Right lobe of liver (tissue), 6 donors: ENCODE data around the gene TCP10L. TPM values are rescaled to one million over a fixed set of nuclear protein-coding genes. Genes with fewer than 3 reads are reported as not detected.
"Not testable (repeated sequence)": the region's sequence is repeated elsewhere in the genome, so short reads cannot be mapped to it uniquely, and the experiment has no call there.

Experiments used
- ATAC-seq, 4 donors: fragments of 200-7000 bp; cut with Tn5 transposase; one replicate each; pipeline ENCODE4 v1.9.1; 2020; ENCODE audit warnings: mild to moderate bottlenecking in 4 of 4, moderate library complexity in 4 of 4
- DNase-seq, 3 donors: peaks; one replicate each; pipeline ENCODE4 v3.0.0-alpha.2; 2020
- H3K27ac ChIP-seq, 3 donors: fragments of 200-600 bp; one replicate each; pipeline ENCODE4 v1.8.0; 2022
- H3K27me3 ChIP-seq, 2 donors: fragments of 200-600 bp; one replicate each; pipeline ENCODE4 v1.8.0; 2022
- H3K36me3 ChIP-seq, 4 donors: fragments of 200-600 bp; sonication (generic) in 1 of 4; one replicate each; pipeline versions ENCODE4 v1.5.1 to v1.8.0; 2017 to 2022; ENCODE audit warnings: control low read depth in 1 of 4
- H3K4me1 ChIP-seq, 4 donors: fragments of 200-600 bp; sonication (generic) in 1 of 4; one replicate each; pipeline versions ENCODE4 v1.5.1 to v1.8.0; 2017 to 2022; ENCODE audit warnings: control low read depth in 1 of 4
- H3K4me3 ChIP-seq, 3 donors: fragments of 200-600 bp; one replicate each; pipeline ENCODE4 v1.8.0; 2022
- H3K9me3 ChIP-seq, 4 donors: fragments of 200-600 bp; sonication (generic) in 1 of 4; one replicate each; pipeline versions ENCODE4 v1.5.1 to v1.8.0; 2017 to 2022; ENCODE audit warnings: control low read depth in 1 of 4
- POLR2A ChIP-seq: fragments of 450-650 bp; IDR thresholded peaks from one replicate; pipeline ENCODE4 v1.6.1; 2017; ENCODE audit warnings: antibody characterized with exemption, mild to moderate bottlenecking
- WGBS: methylation state at CpG from one replicate; pipeline ENCODE4 v1.1.6; 2018; ENCODE audit warnings: low coverage, low lambda C conversion rate; ENCODE audit not compliant: insufficient coverage; ENCODE audit errors: missing lambda C conversion rate; 5-methylcytosine and 5-hydroxymethylcytosine counted together
- intact Hi-C, 2 donors: fragments of 100-400 bp; cut with DNase I; formaldehyde crosslinking; loops; one replicate each; pipeline versions ENCODE4 v1.11.2 to v1.14.1; 2022
- total RNA-seq, 6 experiments: library from RNA; depleted of rRNA in 2 of 6; stranded (reverse); fragments of >200 nt in 2 of 6; fragmentation: NEBNext Ultra II Directional in 3 of 6; extraction: Animal tissue kit (Norgen Biotek cat#: 25700) in 3 of 6; gene quantifications; one replicate each; pipeline versions ENCODE4 v1.1.0 to v1.2.4, GENCODE V29; 2016 to 2023
- TF ChIP-seq, protein P1 (sequence below), 4 donors: fragments of 200-600 bp in 3 of 4; fragments of 450-650 bp in 1 of 4; IDR thresholded peaks; one replicate each; pipeline versions ENCODE4 v1.5.1 to v1.8.0; 2016 to 2022; ENCODE audit warnings: antibody characterized with exemption in 4 of 4, mild to moderate bottlenecking in 2 of 4
- donor health status: DM: no; HTN: yes; CAD: no.
- donor health status: DM: no; HTN: no; CAD: no.
- donor health status: DM: no; HTN: no; CAD: no.
- donor health status: DM: no; HTN: yes; CAD: no.
- donor health status: DM: no; HTN: yes; CAD: no.

Gene TCP10L
- total RNA-seq, 6 experiments from 2014 or later, result 1.5 to 7.1 (median 3.8) TPM

DNA sequence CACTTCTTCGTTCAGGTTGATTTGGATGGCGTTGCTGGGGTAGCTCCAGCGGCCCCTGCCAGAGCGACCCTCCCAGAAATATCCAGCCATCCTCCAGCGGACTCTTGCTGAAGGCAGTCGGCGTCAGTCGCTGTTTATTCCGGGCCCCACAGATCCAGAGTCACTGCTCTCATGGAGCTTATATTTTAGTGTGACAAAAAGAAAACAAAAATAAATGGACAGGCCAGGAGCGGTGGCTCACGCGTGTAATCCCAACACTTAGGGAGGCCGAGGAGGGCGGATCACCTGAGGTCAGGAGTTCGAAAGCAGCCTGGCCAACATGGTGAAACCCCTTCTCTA, 27.6 kb upstream of the TCP10L start:
- H3K36me3 ChIP-seq, result peaks cover 0 to 11% (median 2%) of the 10 kb centered on the region in 4 donors
- ATAC-seq, result peak; percentile 23 to 36 (median 29)
- DNase-seq, result no peak
- no peak for TF ChIP-seq POLR2A
- TF ChIP-seq, protein P1, sequence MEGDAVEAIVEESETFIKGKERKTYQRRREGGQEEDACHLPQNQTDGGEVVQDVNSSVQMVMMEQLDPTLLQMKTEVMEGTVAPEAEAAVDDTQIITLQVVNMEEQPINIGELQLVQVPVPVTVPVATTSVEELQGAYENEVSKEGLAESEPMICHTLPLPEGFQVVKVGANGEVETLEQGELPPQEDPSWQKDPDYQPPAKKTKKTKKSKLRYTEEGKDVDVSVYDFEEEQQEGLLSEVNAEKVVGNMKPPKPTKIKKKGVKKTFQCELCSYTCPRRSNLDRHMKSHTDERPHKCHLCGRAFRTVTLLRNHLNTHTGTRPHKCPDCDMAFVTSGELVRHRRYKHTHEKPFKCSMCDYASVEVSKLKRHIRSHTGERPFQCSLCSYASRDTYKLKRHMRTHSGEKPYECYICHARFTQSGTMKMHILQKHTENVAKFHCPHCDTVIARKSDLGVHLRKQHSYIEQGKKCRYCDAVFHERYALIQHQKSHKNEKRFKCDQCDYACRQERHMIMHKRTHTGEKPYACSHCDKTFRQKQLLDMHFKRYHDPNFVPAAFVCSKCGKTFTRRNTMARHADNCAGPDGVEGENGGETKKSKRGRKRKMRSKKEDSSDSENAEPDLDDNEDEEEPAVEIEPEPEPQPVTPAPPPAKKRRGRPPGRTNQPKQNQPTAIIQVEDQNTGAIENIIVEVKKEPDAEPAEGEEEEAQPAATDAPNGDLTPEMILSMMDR (IDR thresholded peaks at IDR 0.05), result no peak
- peaks cover 0 to 5% (median 3%) of the 10 kb centered on the region in 4 donors for H3K4me1 ChIP-seq
- H3K4me3 ChIP-seq, result peak overlapping the region; percentile 89 to 94 (median 90)
- peak overlapping the region; percentile 72 to 76 (median 74) for H3K27ac ChIP-seq
- 1% methylated on average over 14 of the region's 15 CpGs for WGBS
- intact Hi-C loops, result no loop called here
- H3K27me3 ChIP-seq, result no peaks in the 10 kb centered on the region
- H3K9me3 ChIP-seq, result no peaks in the 10 kb centered on the region

DNA sequence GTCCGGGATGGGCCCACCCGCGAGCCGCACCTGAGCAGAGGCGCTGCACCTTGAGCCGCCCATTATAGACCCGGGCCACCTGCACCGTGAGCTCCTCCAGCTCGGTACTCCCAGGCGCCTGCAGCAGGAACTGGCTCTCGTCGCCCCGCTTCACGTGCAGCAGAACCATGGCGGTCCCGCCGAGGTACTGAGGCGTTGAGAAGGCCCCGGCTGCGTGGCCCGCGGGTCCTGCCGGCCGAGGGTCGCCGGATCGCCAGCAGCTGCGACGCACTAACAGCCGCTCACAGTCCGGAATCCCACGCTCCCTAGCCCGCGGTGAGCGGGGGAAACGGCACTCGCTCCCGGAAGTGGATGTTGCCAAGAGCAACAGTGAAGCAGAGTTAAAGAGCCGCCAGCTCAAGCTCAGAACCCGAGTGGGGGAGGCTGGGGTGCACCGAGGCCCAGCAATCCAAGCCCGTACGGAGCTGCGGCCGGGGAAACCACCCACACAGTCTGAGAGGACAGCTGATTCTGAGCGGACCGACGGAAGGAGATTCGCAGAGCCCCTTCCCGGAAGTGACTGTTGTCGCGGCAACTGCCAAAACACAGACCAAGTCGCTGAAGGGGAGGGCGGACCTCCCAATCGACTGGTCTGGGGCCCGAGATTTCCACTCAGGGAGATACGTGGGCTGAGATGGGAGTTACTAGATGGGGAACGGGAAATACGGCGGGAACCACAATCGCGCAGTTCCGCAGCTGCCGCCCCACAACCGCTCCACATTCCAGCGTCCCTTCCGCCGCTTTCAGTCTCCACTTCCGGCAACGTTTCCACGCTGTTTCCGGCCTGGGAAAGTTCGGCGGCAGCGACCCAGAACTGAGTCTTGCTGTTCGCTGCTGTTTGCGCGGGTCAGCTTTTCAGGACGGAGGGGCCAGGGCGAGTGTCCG, 27.0 kb upstream of the TCP10L start, which contains the start of gene CFAP298:
TSS of gene CFAP298 (minus strand) at position 303 of the 924 bp plus-strand sequence. CDS start at position 169, 134 bp downstream.
- ATAC-seq, result peak; percentile 92 to 97 (median 96)

DNA sequence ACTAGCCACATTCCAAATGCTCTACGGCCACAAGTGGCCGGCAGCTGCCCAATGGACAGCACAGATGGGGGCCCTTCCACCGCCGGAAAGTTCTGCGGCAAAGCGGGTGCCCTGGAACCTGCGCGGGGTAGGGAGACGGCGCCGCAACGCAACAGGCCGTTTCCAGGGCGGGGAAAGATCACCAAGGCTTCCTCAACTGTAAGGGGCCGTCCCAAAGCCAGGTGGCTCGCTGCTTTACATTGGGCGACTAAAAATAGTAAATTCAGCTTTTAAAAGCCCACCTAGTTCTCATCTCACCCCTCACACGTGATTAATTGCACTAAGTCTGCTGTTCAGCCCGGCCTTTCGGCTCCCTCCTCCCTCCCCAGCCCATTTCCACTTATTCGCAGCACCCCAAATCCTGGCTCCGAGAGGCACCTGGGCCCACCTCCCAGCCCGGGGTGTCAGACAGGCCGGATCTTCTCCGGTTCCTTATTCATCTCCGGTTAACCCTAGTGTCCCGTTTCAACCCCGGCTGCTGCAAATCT, 26.2 kb upstream of the TCP10L start:
- Histone ChIP-seq H3K4me1 (peaks cover 0 to 5% (median 3%) of the 10 kb centered on the region in 4 donors), H3K27ac (peak overlapping the region; percentile 72 to 76 (median 74)), H3K4me3 (peak overlapping the region; percentile 89 to 94 (median 90)), H3K36me3 (peaks cover 0 to 24% (median 4%) of the 10 kb centered on the region in 4 donors), H3K9me3 (no peaks in the 10 kb centered on the region), H3K27me3 (no peaks in the 10 kb centered on the region)
- ATAC-seq (peak; percentile 13 to 35 (median 18)), DNase-seq (peak in 1 of 3 donors; percentile 36)
- intact Hi-C loops, result no loop called here
- TF ChIP-seq POLR2A, result no peak
- TF ChIP-seq, protein P1 (IDR thresholded peaks at IDR 0.05), result no peak
- WGBS, result 0% methylated on average over 20 of the region's 28 CpGs

More for the DNA sequence above, 27.0 kb upstream of the TCP10L start, which contains the start of gene CFAP298:
- Histone ChIP-seq H3K4me3 (peak within 1 kb of the TSS; percentile 89 to 94 (median 90)), H3K36me3 (peaks cover 0 to 18% (median 2%) of the 10 kb centered on the region in 4 donors), H3K9me3 (no peaks in the 10 kb centered on the region), H3K27me3 (no peaks in the 10 kb centered on the region), H3K4me1 (peaks cover 0 to 5% (median 3%) of the 10 kb centered on the region in 4 donors), H3K27ac (peak within 1 kb of the TSS; percentile 72 to 76 (median 74))
- intact Hi-C loops, result no loop called here
- TF ChIP-seq POLR2A, result no peak
- TF ChIP-seq, protein P1 (IDR thresholded peaks at IDR 0.05), result no peak
- WGBS, result 2% methylated on average over 26 of the region's 81 CpGs
- DNase-seq, result peak; percentile 88 to 92 (median 91)

DNA sequence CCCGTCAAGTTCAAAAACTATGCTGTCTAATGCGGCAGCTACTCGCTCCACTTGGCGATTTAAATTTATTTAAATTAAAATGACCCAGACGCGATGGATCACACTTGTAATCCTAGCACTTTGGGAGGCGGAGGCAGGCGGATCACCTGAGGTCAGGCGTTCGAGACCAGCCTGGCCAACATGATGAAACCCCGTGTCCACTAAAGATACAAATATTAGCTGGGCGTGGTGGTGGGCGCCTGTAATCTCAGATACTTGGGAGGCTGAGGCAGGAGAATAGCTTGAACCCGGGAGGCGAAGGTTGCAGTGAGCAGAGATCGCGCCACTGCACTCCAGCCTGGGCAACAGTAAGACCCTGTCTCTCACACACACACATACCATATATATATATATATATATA, 25.6 kb upstream of the TCP10L start:
- H3K27ac ChIP-seq, H3K27me3 ChIP-seq, DNase-seq, H3K4me1 ChIP-seq, intact Hi-C loops, ATAC-seq, H3K9me3 ChIP-seq: not testable (repeated sequence)
- 75% methylated on average over 14 of the region's 17 CpGs for WGBS
- H3K36me3 ChIP-seq, result peaks cover 0 to 30% (median 4%) of the 10 kb centered on the region in 4 donors
- peak overlapping the region; percentile 89 to 94 (median 90) for H3K4me3 ChIP-seq

DNA sequence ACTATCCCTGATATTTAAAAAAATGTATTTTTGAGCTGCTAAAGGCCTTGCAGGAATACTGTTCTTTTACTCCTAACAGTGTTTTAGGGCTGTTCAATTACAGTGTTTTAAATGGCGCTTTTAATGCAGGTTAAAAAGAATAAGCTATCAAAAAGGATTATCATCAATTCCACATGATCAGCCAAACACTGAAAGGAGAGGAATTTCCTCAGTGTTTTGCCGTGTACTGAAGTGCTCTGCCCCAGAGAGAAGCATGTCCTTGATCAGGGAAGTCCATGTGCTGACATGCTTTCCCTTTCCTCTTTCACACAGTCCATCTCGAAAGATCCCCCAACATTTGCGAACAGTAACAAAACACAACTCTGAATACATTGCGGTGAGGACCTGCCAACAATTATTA, 23.5 kb upstream of the TCP10L start:
- 82% methylated on average over 5 of the region's 5 CpGs for WGBS
- TF ChIP-seq, protein P1 (IDR thresholded peaks at IDR 0.05), result no peak
- TF ChIP-seq POLR2A, result no peak
- no peaks in the 10 kb centered on the region for H3K9me3 ChIP-seq
- H3K36me3 ChIP-seq, result peaks cover 0 to 51% (median 11%) of the 10 kb centered on the region in 4 donors
- ATAC-seq (no peak), DNase-seq (no peak)
- H3K4me1 ChIP-seq, result peaks cover 0 to 5% (median 3%) of the 10 kb centered on the region in 4 donors
- H3K27ac ChIP-seq, result no peak overlapping the region
- intact Hi-C loops, result no loop called here
- no peak overlapping the region for H3K4me3 ChIP-seq
- no peaks in the 10 kb centered on the region for H3K27me3 ChIP-seq
